Measurements from ENCODE around the gene CDC42SE1. TPM values are rescaled to one million over a fixed set of nuclear protein-coding genes. Genes with fewer than 3 reads are reported as not detected.
"Not testable (repeated sequence)": the region's sequence is repeated elsewhere in the genome, so short reads cannot be mapped to it uniquely, and the experiment has no call there.

CDC42SE1 gene
- total RNA-seq, 4 donors from 2014 or later, result 13.2 to 31.7 (median 22.8) TPM

DNA sequence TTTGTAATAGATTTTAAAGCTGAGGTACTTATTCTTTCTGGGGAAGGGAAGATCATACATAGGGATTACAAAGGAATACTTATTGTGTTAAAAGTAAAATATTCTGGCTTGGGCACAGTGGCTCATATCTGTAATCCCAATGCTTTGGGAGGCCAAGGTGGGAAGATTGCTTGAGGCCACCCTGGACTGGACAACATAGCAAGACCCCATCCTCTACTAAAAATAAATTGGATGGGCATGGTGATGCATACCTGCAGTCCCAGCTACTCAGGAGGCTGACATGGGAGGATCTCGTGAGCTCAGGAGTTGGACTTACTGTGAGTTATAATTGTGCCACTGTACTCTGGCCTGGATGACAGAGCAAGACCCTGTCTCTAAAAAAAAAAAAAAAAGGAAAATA, 38.7 kb upstream of the CDC42SE1 start:
- H3K27ac ChIP-seq, result no peak overlapping the region
- intact Hi-C loops (cut with DNase I; ENCODE audit: low total_unique reads), result loop anchor here (10.0 kb wide), 1 partner anchor 137 kb away; no protein-coding TSS in a partner anchor
- in situ Hi-C loops (cut with MboI; ENCODE audit: low sequenced_read_pairs in 4 of 4), result loop anchor here in 3 of 4 donors (5.0 kb wide), 2 partner anchors 54 to 59 kb away; partner anchors contain the start of gene TNFAIP8L2 (in 2 of the 3)

DNA sequence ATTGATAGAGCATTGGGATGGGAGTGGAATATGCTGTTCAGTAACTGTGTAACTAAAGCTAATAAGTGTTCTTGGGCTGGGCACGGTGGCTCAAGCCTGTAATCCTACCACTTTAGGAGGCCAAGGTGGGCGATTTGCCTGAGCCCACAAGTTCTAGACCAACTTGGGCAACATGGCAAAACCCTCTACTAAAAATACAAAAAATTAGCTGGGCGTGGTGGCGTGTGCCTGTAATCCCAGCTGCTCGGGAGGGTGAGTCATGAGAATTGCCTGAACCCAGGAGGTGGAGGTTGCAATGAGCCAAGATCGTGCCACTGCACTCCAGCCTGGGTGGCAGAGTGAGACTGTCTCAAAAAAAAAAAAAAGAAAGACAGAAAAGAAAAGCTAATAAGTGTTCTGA, 38.0 kb upstream of the CDC42SE1 start:
- intact Hi-C loops (cut with DNase I; ENCODE audit: low total_unique reads), result loop anchor here (2.0 to 10.0 kb wide), 2 partner anchors 73 to 137 kb away; no protein-coding TSS in a partner anchor
- in situ Hi-C loops (cut with MboI; ENCODE audit: low sequenced_read_pairs in 4 of 4), result loop anchor here in 3 of 4 donors (5.0 kb wide), 2 partner anchors 55 to 60 kb away; partner anchors contain the start of gene TNFAIP8L2 (in 2 of the 3)
- H3K27ac ChIP-seq, H3K4me1 ChIP-seq, H3K27me3 ChIP-seq, H3K4me3 ChIP-seq, H3K36me3 ChIP-seq, H3K9me3 ChIP-seq: not testable (repeated sequence)
- ATAC-seq (peak in 1 of 2 donors; percentile 30), DNase-seq (peak in 1 of 2 donors; percentile 14)

More for the DNA sequence above, 38.7 kb upstream of the CDC42SE1 start:
- H3K27me3 ChIP-seq, result no peaks in the 10 kb centered on the region
- ATAC-seq (no peak), DNase-seq (no peak)
- TF ChIP-seq, protein P1, sequence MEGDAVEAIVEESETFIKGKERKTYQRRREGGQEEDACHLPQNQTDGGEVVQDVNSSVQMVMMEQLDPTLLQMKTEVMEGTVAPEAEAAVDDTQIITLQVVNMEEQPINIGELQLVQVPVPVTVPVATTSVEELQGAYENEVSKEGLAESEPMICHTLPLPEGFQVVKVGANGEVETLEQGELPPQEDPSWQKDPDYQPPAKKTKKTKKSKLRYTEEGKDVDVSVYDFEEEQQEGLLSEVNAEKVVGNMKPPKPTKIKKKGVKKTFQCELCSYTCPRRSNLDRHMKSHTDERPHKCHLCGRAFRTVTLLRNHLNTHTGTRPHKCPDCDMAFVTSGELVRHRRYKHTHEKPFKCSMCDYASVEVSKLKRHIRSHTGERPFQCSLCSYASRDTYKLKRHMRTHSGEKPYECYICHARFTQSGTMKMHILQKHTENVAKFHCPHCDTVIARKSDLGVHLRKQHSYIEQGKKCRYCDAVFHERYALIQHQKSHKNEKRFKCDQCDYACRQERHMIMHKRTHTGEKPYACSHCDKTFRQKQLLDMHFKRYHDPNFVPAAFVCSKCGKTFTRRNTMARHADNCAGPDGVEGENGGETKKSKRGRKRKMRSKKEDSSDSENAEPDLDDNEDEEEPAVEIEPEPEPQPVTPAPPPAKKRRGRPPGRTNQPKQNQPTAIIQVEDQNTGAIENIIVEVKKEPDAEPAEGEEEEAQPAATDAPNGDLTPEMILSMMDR (IDR thresholded peaks at IDR 0.05 in 4 of 5, conservative IDR thresholded peaks at IDR 0.05 in 1 of 5), result no peak
- no peak for TF ChIP-seq POLR2A (IDR thresholded peaks at IDR 0.05)
- no peaks in the 10 kb centered on the region for H3K9me3 ChIP-seq
- no peaks in the 10 kb centered on the region for H3K36me3 ChIP-seq
- H3K4me1 ChIP-seq, result no peaks in the 10 kb centered on the region
- no peak overlapping the region for H3K4me3 ChIP-seq

DNA sequence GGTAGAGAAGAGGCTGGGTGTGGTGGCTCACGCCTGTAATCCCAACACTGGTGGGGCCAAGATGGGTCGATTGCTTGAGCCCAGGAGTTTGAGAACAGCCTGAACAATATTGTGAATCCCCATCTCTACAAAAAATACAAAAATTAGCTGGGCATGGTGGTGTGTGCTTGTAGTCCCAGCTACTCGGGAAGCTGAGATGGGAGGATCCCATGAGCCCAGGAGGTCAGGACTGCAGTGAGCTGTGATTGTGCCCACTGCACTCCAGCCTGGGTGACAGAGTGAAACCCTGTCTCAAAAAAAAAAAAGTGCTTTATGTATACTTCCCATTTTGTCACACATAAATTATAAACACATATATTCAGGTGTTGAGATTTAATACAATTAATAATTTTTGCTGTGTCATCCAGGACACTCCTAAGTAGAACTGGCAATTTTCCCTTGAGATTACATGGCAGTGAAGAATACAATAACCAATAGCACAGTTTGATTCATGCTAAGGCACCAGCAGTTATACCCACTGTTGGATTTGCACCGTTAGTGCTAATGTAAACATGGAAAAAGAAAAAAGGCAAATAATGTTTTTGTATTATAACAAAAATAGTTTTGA, 26.6 kb upstream of the CDC42SE1 start:
- intact Hi-C loops (cut with DNase I; ENCODE audit: low total_unique reads), result no loop called here
- in situ Hi-C loops (cut with MboI; ENCODE audit: low sequenced_read_pairs in 4 of 4), result no loop called here
- DNase-seq (no peak), ATAC-seq (no peak)
- no peak overlapping the region for H3K4me3 ChIP-seq
- no peaks in the 10 kb centered on the region for H3K36me3 ChIP-seq
- no peaks in the 10 kb centered on the region for H3K4me1 ChIP-seq
- no peak overlapping the region for H3K27ac ChIP-seq
- no peaks in the 10 kb centered on the region for H3K9me3 ChIP-seq
- no peak for TF ChIP-seq POLR2A (IDR thresholded peaks at IDR 0.05)
- TF ChIP-seq, protein P1 (IDR thresholded peaks at IDR 0.05 in 4 of 5, conservative IDR thresholded peaks at IDR 0.05 in 1 of 5), result no peak
- no peaks in the 10 kb centered on the region for H3K27me3 ChIP-seq

DNA sequence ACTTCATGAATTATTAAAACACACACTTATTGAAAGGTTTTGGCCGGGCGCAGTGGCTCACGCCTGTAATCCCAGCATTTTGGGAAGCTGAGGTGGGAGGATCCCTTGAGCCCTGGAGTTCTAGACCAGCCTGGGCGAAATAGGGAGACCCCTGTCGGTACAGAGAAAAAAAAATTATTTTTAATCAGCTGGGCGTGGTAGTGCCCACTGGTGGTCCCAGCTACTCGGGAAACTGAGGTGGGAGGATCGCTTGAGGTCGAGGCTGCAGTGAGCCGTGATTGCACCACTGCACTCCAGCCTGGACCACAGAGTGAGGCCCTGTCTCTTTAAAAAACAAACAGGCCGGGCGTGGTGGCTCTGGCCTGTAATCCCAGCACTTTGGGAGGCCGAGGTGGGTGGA, 12.8 kb upstream of the CDC42SE1 start:
- ATAC-seq, result no peak

More for the DNA sequence above, 12.8 kb upstream of the CDC42SE1 start:
- Histone ChIP-seq H3K27me3 (no peaks in the 10 kb centered on the region), H3K36me3 (peaks cover 0 to 4% of the 10 kb centered on the region in 2 donors), H3K4me3 (no peak overlapping the region), H3K4me1 (peaks cover 9 to 19% of the 10 kb centered on the region in 2 donors), H3K27ac (peak overlapping the region; percentile 94 to 99 (median 98)), H3K9me3 (no peaks in the 10 kb centered on the region)
- no peak for DNase-seq
- intact Hi-C loops (cut with DNase I; ENCODE audit: low total_unique reads), result no loop called here
- in situ Hi-C loops (cut with MboI; ENCODE audit: low sequenced_read_pairs in 4 of 4), result no loop called here
- TF ChIP-seq, protein P1 (IDR thresholded peaks at IDR 0.05 in 4 of 5, conservative IDR thresholded peaks at IDR 0.05 in 1 of 5), result no peak
- no peak for TF ChIP-seq POLR2A (IDR thresholded peaks at IDR 0.05)
